IPS DF 6.9 (cell line): ENCODE results near the gene BNIP1.

Experiments
- DNase-seq: peaks from one replicate; pipeline ENCODE4 v3.0.0-alpha.2; 2013; ENCODE audit warnings: low read depth, low spot score
- H3K27ac ChIP-seq: one replicate; pipeline ENCODE4 v1.5.1; 2013; ENCODE audit warnings: low read length, control low read depth
- H3K27me3 ChIP-seq: 2 replicates; pipeline ENCODE4 v1.6.1; 2013; ENCODE audit warnings: mild to moderate bottlenecking, low read length; ENCODE audit not compliant: control insufficient read depth, insufficient read depth
- H3K36me3 ChIP-seq: 2 replicates; pipeline ENCODE4 v1.6.1; 2013; ENCODE audit warnings: low read length; ENCODE audit not compliant: control insufficient read depth, insufficient read depth
- H3K4me1 ChIP-seq: 2 replicates; pipeline ENCODE4 v1.6.1; 2013; ENCODE audit warnings: low read length; ENCODE audit not compliant: control insufficient read depth, insufficient read depth
- H3K4me3 ChIP-seq: 2 replicates; pipeline ENCODE4 v1.5.1; 2013; ENCODE audit warnings: mild to moderate bottlenecking, low read length
- H3K9me3 ChIP-seq: 2 replicates; pipeline ENCODE4 v1.6.1; 2013; ENCODE audit warnings: low read length, inconsistent platforms; ENCODE audit not compliant: control insufficient read depth, insufficient read depth
- WGBS: extraction: QIAGEN DNeasy Blood & Tissue Kit; methylation state at CpG from one replicate; pipeline ENCODE4 v1.1.7; 2013; ENCODE audit warnings: mixed read lengths, missing lambda C conversion rate; ENCODE audit not compliant: insufficient read length, insufficient coverage; 5-methylcytosine and 5-hydroxymethylcytosine counted together

BNIP1 gene

GRCh38 chr5:173210877-173211276 lies 66.5 kb downstream of the BNIP1 start:
- Histone ChIP-seq H3K4me3 (no peak overlapping the region), H3K27me3 (no peaks in the 10 kb centered on the region), H3K4me1 (no peaks in the 10 kb centered on the region), H3K27ac (no peak overlapping the region), H3K36me3 (no peaks in the 10 kb centered on the region), H3K9me3 (no peaks in the 10 kb centered on the region; the same call in 1 of the 2 replicates)
- no peak for DNase-seq
- WGBS, result no CpG with 5 or more reads among the region's 8 CpGs

GRCh38 chr5:173211284-173211683 lies 67.0 kb downstream of the BNIP1 start:
- H3K4me3 ChIP-seq, result no peak overlapping the region
- no peak overlapping the region for H3K27ac ChIP-seq
- no peaks in the 10 kb centered on the region; the same call in 1 of the 2 replicates for H3K9me3 ChIP-seq
- no peaks in the 10 kb centered on the region for H3K4me1 ChIP-seq
- no peaks in the 10 kb centered on the region for H3K27me3 ChIP-seq
- H3K36me3 ChIP-seq, result no peaks in the 10 kb centered on the region
- DNase-seq, result no peak
- WGBS, result no CpG with 5 or more reads among the region's 6 CpGs

- no peaks in the 10 kb centered on the region; the same call in 1 of the 2 replicates for H3K9me3 ChIP-seq
- no peaks in the 10 kb centered on the region for H3K36me3 ChIP-seq
- no peak overlapping the region for H3K4me3 ChIP-seq
- no peak overlapping the region for H3K27ac ChIP-seq
- H3K27me3 ChIP-seq, result no peaks in the 10 kb centered on the region
- no peak for DNase-seq
- H3K4me1 ChIP-seq, result no peaks in the 10 kb centered on the region
- no CpG with 5 or more reads among the region's 49 CpGs for WGBS
These were observed 69.1 kb downstream of the BNIP1 start for GRCh38 chr5:173213236-173213933.
